HG03378 (cell line): ENCODE data around the gene ADGRL3.

Source experiments
- ATAC-seq: cut with Tn5 transposase; IDR thresholded peaks from one replicate; pipeline ENCODE4 v1.9.1; 2021; ENCODE audit warnings: mild to moderate bottlenecking, moderate library complexity; ENCODE audit not compliant: unreplicated experiment

The ADGRL3 gene

GRCh38 chr4:61853041-61853440, 652.9 kb downstream of the ADGRL3 start:
- ATAC-seq = no peak

- no peak for ATAC-seq
These were observed 660.2 kb downstream of the ADGRL3 start for GRCh38 chr4:61860376-61860775.

- no peak for ATAC-seq
These were observed 664.2 kb downstream of the ADGRL3 start for GRCh38 chr4:61864286-61864685.

GRCh38 chr4:61866378-61867030, 666.4 kb downstream of the ADGRL3 start:
- no peak for ATAC-seq

GRCh38 chr4:61872983-61873382, 672.9 kb downstream of the ADGRL3 start:
- ATAC-seq = no peak

- no peak for ATAC-seq
These were observed 677.1 kb downstream of the ADGRL3 start for GRCh38 chr4:61877266-61877665.

- no peak for ATAC-seq
These were observed 677.8 kb downstream of the ADGRL3 start for GRCh38 chr4:61877893-61878292.

GRCh38 chr4:61882381-61882780, 682.3 kb downstream of the ADGRL3 start:
- ATAC-seq = no peak

GRCh38 chr4:61886131-61886530, 686.0 kb downstream of the ADGRL3 start:
- ATAC-seq = no peak

- ATAC-seq = no peak
These were observed 689.0 kb downstream of the ADGRL3 start for GRCh38 chr4:61889117-61889516.

GRCh38 chr4:61890321-61890720, 690.2 kb downstream of the ADGRL3 start:
- ATAC-seq = no peak

GRCh38 chr4:61891953-61892352, 691.8 kb downstream of the ADGRL3 start:
- ATAC-seq = no peak

- ATAC-seq = no peak
These were observed 696.5 kb downstream of the ADGRL3 start for GRCh38 chr4:61896634-61897033.

GRCh38 chr4:61909031-61909430, 708.9 kb downstream of the ADGRL3 start:
- no peak for ATAC-seq

- ATAC-seq = no peak
These were observed 711.2 kb downstream of the ADGRL3 start for GRCh38 chr4:61911313-61911756.

GRCh38 chr4:61913619-61914018, 713.5 kb downstream of the ADGRL3 start:
- ATAC-seq = no peak

GRCh38 chr4:61915501-61915900, 715.4 kb downstream of the ADGRL3 start:
- ATAC-seq = no peak

- no peak for ATAC-seq
These were observed 718.4 kb downstream of the ADGRL3 start for GRCh38 chr4:61918507-61918906.

- ATAC-seq = no peak
These were observed 718.9 kb downstream of the ADGRL3 start for GRCh38 chr4:61918987-61919386.

GRCh38 chr4:61919561-61919960, 719.4 kb downstream of the ADGRL3 start:
- no peak for ATAC-seq

GRCh38 chr4:61921920-61922319, 721.8 kb downstream of the ADGRL3 start:
- no peak for ATAC-seq

- no peak for ATAC-seq
These were observed 722.6 kb downstream of the ADGRL3 start for GRCh38 chr4:61922766-61923165.

- no peak for ATAC-seq
These were observed 723.1 kb downstream of the ADGRL3 start for GRCh38 chr4:61923179-61923578.
